ENCODE results near the gene AMZ1. TPM values are rescaled to one million over a fixed set of nuclear protein-coding genes. Genes with fewer than 3 reads are reported as not detected.

Gene AMZ1
- total RNA-seq, 1 donor = 2.5 TPM

Other genes with a start within 250 kb of the AMZ1 start
- not detected in 2 replicates for gene GRIFIN, start 211.8 kb upstream of the AMZ1 start, total RNA-seq
- gene LFNG, start 168.4 kb upstream of the AMZ1 start, total RNA-seq = 16.2 and 21.0 TPM in 2 replicates
- 23.9 and 28.2 TPM in 2 replicates for gene BRAT1, start 132.7 kb upstream of the AMZ1 start, total RNA-seq
- gene IQCE, start 129.2 kb upstream of the AMZ1 start, total RNA-seq = 15.3 and 18.8 TPM in 2 replicates
- 28.3 and 29.0 TPM in 2 replicates for gene TTYH3, start 56.2 kb upstream of the AMZ1 start, total RNA-seq
- gene GNA12, start 156.1 kb downstream of the AMZ1 start, total RNA-seq = 27.1 and 32.7 TPM in 2 replicates

Measured in osteoblast (primary cell).